Stimulated activated CD4-positive, alpha-beta T cell treated with anti-CD3 and anti-CD28 coated beads, Interleukin-2, amount 100 ng/mL, for 24 hours (primary cell): Measurements from ENCODE around the gene JPH3.

Experiments used
- DNase-seq, 2 donors: peaks; one replicate each; pipeline ENCODE4 v3.0.0-alpha.2; 2020

The JPH3 gene

DNA sequence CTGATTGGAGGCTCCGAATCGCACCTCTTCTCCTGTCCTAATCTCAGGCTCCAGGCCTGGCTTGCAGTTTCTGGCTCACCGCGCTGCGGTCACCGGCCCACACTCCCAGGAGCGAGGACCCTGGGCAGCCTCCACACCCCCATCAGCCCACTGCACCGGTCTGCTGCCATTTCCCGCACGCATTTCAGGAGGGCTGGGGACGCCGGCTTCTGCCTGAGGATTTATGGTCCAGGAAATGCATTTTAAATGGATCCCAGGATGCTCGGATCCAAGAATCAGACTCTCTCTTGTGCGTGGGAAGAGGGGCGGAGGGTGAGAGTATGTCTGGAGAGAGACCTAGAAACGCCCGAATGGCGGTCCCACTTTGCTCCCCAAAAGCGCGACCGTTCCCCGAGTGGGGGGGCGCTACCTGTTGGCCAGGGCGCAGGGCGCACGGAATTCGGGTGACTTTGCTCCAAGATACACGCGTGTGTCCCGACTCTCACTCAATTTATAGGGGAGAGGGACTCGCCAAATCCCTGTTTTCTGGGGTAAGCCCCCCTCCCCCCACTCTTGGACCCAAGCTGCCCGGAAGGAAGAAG is 817 bp upstream of the JPH3 start:
- no peak for DNase-seq

DNA sequence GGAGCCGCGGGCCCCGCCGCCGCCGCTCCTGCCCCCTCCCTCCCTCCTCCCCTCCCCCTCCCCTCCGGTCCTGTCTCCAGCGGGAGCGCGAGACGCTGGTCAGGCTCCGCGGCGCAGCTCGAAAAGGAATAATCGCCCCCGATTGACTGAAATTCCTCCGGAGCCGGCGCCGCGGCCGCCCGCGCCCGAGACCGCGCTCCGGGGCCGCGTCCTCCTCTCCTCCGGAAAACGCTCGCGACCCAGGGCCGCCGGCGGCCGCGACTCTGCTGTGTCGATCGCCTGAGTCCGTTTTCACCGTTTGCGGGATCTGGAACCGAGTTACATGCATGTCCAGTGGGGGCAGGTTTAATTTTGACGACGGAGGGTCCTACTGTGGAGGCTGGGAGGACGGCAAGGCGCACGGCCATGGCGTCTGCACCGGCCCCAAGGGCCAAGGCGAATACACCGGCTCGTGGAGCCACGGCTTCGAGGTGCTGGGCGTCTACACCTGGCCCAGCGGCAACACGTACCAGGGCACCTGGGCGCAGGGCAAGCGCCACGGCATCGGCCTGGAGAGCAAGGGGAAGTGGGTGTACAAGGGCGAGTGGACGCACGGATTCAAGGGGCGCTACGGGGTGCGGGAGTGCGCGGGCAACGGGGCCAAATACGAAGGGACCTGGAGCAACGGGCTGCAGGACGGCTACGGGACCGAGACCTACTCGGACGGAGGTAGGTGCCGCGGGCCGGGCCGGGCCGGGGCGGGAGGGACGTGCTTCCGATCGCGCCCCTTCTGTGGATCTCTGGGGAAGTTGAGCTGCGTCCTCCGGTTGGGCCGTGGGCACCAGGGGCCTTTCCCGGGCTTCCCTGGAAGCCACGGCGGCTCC is 744 bp downstream of the JPH3 start:
- peak in 1 of 2 donors; percentile 17 for DNase-seq

DNA sequence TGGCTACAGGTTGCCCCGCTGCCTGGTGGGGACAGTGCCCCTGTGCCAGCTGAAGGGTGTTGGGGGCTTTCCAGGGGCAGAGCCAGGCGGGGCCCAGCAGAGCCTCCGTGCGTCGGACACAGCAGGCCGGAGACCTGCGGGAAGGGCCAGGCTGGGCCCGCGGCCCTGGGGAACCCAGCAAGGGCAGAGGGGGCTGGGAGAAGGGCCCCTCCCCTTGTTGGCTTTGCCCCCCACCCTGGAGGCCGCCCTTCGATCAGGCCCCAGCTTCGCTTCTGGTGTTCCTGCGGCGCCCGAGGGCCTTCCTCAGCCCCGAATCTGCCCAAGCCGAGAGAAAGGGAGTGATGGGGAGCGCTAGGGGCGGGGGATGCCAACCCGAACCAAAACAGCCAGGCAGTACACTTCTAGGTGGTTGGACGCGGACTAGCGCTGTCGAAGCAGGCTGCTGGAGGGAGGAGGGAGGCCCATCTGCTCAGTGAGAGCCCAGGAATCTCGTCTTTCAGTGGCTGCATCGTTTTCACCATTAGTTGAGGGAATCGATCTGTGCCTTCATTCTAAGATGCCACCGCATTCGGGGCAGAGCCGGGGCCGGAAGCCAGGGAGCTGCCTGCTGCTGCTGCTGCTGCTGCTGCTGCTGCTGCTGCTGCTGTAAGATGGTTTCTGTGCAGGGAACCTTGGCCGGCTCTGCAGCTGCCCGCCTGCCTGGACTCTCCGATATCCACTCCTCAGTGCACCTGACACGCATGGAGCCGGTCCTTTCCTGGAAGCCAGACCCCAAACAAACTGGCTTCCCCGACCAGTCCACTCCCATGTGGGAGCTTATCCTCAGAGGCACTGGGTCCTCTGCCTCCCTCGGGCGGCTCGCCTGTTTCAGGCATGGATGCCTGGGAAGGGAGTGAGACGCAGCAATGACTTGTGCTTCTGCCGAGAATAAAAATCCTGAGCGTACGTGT is 1.7 kb downstream of the JPH3 start:
- no peak for DNase-seq

DNA sequence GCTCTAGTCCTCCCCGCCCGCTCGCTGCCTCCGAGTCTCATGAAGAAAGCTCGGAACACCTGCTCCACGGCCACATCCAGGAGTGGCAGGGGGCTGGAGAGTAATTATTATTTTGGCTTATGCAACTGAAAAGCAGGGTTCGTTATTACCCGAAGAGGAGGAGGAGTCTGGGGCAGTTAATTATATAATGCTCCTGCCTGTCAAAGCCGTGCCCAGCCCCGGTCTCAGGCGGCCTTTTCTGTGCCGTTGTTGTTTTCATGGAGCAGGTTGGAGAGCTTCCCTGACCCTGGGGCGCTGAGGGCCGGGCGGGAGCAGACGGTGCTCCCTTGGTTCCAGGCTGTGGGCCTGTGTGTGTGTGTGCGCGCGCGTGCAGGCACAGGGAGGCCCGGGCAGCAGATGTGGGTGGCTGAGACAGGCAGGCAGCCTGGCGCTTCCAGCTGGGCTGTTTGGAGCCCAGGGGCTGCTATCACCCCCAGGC is 2.4 kb downstream of the JPH3 start:
- no peak for DNase-seq

DNA sequence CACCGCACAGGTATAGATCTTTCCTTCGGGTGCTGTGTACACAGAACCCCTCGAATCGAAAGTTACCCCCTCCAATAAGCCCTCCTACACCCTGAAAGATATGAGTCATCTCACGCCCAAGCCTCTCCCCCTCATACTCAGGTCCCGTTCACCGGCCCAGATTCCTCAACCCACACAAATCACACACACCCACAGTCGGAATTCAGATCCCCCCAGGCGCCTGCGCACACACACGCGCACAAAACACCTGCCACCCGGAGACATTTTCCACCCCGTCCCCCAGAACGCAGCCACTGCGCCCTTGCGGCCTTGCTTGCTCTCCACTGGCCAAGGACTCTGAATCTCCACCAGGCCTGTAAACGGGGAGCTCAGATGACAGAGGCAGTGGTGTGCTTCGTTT is 4.9 kb downstream of the JPH3 start:
- DNase-seq, result no peak

DNA sequence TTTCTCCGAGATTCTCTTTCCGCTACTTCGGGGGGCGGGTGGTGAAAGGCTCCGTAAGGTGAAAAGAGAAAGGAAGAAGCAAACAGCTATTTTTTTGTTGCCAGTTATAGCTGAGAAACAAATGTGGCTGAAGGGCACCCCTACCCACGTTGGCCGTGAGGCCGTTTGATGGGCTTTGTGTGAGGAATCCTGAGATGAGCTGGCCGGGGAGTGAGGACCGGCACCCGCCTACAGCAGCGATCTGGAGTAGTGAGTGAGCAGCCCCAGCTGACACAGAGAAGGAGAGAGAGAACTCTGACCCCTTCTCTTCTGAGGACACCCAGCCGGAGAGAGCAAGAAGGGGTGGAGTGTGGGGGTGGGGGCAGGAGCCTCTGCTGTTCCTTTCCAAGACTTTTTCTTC is 5.6 kb downstream of the JPH3 start:
- DNase-seq, result no peak

DNA sequence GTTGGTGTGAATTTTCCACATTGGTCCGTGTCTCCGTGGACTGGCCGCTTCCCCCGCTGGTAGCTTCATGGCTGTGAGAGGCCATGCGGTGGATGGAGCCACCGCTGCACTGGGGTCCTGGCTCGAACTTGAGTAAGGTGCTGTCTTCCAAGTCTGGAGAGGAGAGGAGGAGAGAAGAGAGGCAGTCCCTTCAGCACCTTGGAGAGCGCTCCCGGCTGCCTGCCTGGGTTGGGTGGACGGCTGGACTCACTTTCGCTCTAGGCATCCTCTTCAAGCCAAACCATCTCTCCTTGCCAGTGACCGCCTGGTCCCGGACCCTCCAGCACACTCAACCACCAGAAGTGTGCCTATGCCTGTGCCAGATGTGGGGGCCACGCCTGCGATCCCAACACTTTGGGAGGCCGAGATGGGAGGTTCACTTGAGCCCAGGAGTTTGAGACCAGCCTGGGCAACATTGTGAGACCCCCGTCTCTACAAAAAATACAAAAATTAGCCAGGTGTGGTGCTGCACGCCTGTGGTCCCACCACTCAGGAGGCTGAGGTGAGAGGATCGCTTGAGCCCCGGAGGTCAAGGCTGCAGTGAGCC is 6.2 kb downstream of the JPH3 start:
- DNase-seq, result peak; percentile 43 to 53

DNA sequence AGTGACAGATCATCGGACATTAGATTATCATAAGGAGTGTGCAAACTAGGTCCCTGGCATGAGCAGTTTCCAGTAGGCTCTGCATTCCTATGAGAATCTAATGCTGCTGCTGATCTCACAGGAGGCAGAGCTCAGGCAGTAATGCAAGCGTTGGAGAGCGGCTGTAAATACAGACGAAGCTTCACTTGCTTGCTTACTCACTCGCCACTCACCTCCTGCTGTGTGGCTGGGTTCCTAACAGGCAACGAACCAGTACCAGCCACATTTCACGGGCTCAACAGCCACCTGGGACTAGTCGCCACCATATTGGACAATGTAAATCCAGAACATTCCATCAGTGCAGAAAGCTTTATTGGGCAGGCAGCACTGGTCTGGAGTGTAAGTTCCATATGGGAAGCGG is 7.7 kb downstream of the JPH3 start:
- DNase-seq, result no peak

DNA sequence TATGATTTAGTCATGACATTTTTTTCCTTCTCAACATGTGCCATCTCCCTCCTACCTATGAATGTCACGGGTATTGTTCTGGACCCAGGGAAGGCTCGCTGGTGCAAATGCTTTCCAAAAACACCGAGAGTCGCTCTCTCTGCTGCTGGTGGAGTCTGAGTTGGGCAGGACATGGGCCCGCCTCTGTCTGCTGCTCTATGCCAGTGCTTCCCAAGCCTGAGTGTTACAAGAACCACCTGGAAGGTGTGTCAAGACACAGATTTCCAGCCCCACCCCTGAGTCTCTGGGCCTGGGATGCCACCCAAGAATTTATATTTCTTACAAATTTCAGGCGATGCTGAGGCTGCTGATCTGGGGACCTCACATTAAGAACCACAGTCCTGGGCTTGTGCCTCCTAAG is 9.1 kb downstream of the JPH3 start:
- no peak for DNase-seq

DNA sequence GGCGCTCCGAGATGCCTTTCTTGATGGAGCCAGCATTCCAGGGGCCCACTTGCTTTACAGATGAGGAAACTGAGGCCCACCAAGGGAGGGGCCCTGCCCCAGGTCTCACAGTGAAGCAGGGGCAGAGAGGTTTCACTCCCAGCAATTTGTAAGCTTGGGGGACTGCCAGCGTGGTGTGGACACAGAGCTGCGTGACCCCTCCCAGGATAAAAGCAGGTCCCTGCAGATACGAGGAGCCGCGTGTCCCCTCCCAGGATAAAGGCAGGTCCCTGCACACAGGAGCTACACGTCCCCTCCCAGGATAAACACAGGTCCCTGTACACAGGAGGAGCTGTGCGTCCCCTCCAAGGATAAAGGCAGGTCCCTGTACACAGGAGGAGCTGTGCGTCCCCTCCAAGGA is 11.7 kb downstream of the JPH3 start:
- DNase-seq, result no peak

DNA sequence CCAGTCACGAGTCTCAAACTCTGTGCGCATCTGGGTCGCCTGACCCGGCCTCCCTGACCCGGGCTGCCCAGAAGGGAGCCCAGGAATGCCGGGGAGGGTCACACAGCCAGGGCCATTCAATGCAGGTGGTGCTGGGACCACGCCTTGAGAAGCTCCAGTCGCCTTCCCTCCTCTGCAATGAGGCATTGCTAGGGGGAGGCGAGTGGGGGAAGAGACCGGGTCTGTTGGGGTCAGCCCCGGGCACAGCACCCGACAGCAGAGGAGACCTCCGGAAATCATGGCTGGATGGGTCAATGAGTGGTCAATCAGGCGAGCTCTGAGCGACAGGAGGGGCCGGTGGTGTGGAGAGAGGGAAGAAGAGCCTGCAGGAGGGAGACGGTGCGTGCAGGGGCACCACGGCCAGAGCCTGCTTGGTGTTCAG is 13.3 kb downstream of the JPH3 start:
- DNase-seq, result no peak

DNA sequence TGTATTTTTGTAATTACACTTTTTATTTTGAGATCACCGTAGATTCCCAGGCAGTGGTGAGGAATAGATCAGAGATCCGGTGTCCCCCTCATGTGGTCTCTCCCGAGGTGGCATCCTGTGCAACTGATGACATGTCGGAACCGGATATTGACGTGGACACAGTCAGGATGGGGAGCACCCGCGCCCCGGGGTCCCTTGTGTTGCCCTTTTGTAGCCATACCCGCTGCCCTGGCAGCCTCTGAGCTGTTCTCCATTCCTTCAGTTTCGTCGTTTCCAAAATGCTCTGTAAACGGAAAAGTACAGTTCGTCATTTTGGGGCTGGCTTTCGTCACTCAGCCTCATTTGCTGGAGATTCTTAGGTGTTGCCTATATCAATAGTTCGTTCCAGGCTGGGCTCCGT is 14.2 kb downstream of the JPH3 start:
- DNase-seq, result no peak

DNA sequence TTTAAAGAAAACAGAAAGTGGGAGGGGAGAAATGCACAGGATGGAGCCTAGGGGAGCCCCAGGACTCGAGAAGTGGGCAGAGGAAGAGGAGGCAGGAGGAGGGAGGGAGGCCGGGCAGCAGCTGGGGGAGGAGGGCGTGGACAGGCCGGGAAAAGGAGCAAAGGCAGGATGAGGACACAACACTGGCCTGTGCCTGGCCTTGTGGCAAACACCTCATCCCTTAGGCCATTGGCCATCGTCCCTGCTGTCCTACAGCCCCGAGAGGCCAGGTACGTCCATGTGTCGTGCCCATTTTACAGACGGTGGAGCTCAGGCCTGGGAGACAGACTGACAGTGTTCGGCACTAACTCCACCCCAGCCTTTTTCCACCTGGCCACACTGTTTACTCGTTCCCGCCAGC is 15.9 kb downstream of the JPH3 start:
- no peak for DNase-seq

DNA sequence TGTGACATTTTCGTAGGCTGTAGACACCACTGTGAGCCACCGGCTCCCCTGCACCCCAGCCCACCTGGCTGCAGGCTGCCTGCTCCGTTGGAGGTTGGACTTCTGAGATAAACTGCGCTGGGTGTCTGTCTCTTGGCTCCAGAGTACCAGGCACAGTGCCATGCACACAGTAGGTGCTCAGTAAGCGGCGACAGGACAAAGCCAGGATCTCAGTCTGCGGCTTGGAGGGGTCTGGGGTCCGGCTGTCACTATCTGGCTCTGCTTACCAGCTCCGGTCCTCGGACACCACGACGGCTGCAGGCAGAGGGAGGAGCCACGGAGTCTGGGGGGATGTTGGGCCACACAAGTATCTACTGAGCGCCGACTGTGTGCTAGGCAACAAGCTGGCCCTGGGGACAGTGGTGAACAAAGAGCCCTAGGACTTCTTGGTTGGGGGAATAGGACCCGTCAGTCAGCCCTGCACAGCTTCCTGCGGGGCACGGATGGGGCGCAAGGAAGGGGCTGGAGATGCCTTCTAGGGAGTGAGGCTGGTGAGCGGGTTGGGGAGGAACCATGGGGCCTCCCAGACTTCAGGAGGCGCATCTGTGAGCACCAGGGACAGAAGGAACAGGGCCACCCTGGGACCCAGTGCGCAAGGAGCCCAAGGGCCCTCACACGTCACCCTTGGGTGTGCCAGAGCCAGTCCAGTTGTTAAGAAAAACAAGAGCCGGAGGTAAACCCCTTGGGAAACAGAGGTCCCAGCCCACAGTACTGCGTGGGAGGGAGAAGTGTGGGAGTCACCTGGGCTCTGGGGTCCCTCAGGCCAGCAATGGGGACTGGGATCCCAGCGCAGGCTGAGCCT is 17.3 kb downstream of the JPH3 start:
- no peak for DNase-seq

DNA sequence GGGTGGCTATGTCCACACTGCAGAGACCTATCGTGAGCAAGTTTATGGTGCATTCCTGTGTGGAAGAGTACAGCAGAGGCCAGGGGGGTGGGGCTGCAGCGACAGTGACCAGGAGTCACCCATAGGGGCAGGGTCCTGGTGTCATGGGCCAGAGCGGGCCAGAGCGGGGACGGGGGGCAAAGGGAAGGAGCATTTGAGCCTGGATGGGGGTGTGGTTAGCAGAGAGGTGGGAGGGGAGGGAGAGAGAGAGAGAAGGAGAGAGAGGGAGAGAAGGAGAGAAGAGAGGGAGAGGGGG is 17.8 kb downstream of the JPH3 start:
- no peak for DNase-seq

DNA sequence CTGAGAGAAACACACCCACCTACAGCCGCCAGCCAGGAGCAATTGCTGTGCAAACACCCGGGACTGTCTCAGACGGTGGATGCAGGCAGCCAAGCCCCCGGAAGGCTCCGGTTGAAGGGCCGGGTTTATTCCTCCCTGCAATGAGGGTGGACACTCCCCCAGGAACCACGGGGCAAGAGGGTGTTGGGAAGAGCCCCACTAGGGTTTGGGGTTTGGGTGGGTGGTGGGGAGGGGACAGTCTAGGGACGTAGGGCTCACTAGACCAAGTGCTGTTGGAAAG is 19.2 kb downstream of the JPH3 start:
- no peak for DNase-seq

DNA sequence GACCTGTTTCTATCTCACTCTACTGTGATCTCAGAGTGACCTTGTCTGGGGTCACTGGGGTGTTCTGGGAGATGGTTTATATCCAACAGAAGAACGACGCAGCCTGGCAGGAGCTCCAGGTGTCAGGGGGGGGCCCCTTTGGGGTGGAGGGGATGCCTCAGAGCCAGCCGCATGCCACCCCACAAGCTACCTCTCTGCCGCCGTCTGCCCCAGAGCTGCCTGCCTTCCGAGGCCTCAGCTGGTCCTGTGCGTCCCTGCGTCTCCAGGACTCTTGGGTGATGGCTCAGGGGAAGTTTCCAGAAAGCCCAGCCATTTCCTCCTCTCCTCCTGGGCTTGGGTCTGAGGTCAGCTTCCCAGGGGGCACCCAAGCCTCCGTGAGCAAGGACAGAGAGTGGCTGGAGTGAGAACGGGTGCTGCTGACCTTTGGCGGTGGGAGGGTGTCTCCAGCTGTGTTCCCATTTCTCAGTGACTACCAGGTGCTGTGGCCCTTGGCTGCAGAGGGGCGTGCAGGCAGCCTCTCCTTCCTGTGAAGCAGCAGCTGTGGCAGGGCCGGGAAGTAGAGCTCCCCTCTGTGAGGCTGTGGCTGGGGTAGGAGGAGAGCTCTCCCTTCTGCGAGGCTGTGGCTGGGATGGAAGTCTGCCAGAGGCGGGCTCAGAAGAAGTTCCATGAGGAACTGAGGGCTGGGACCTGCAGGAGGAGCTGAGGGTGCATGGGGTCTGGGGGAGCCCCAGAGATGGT is 19.8 kb downstream of the JPH3 start:
- DNase-seq, result no peak

DNA sequence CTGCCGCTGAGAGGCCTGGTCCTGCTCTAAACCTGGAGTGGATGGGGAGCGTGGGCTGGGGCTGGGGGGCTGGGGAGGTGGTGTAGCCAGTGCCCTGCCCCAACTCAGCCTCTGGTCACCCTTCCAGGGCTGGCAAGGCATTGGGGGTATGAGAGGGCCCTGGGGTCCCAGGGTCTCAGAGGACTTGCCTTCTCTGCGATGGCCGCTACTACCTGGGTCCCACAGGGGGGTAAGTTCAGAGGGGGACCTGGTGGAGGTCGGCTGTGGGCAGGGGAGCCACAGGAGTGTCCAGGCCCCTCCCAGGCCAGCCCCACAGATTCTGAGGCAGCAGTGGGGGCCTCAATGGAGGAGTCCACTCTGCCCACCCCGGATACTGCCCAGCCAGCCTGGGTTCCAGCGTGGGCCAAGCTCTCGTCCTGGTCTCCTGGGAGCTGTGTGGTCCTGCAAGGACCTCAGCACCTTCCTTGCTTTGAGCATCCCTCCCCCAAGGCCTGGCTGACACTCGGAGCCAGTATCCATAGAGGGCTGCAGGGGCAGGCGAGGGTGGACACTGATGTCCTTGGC is 20.5 kb downstream of the JPH3 start:
- no peak for DNase-seq

DNA sequence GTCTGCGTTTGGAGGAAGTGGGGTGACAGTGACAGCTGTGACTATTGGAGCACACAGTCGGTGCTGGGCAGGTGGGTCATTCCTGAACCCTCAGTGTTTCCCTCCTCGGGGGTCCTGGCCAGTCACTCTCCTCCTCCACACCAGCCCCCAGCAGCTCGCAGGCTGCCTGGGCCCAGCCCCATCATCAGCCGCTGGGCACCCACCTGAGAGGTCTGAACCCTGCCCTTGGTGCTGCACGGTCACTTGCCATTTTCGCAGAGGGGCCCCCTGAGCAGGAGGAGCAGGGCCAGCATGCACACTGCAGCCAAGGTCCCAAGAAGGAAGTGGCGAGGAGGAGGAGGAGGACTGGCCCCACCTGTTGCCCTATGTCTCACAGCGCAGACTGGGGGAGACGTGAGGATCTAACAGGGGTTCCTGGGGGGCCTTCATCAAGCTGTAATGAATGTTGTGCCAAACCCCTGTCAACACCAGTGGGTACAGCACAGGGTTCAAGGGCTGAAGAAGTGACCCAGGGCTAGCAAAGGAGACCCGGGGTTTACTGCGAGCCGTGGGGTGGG is 23.0 kb downstream of the JPH3 start:
- no peak for DNase-seq

DNA sequence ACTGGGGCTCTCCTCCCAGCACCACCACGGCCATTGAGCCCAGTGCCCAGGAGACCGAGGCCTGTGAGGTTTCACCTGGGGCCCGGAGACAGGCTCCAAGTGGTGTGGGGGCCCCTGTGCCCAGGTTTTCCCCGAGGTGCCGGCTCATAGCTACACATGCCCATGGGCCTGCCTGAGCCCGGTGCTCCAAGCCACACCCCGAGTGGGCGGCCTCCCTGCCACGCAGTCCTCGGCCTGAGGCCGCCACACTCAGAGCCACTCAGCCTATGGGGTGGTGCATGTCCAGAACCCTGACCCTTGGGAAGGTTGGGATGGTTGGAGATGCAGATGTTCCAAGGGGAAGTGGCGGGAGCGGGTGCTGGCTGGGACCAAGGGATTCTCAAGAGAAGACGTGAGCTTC is 24.1 kb downstream of the JPH3 start:
- DNase-seq, result no peak

DNA sequence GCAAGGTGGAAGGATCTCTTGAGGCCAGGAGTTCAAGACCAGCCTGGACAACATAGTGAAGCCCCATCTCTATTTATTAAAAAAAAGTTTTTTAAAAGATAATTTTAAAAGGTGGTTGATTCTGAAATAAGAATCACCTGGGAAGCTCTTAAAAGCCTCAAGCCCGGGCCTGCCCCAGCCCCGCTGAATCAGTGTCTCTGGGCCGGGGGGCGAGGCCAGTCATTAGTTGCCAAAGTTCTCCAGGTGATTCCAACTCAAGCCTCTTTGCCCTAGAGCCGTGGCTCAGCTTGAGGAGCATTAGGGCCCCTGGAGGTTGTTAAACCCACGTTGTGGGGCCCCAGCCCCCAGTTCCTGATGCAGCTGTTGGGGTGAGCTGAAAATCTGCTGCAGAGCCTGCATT is 24.6 kb downstream of the JPH3 start:
- no peak for DNase-seq
